ENCODE measurements around the gene RAD51B.

RAD51B gene

GRCh38 chr14:68628605-68629310 lies 809.2 kb downstream of the RAD51B start:
- TF ChIP-seq CTCF (IDR thresholded peaks at IDR 0.05), result no peak
- Histone ChIP-seq H3K27ac (no peak overlapping the region), H2AFZ (peak overlapping the region; percentile 60), H3K9me3 (ENCODE audit: control insufficient read depth, low read length) (no peaks in the 10 kb centered on the region), H3K36me3 (ENCODE audit: control insufficient read depth, insufficient read depth, low read length) (no peaks in the 10 kb centered on the region), H3K4me1 (peaks cover 26% of the 10 kb centered on the region), H3K9ac (no peak overlapping the region), H3K27me3 (ENCODE audit: control insufficient read depth, insufficient read depth, low read length) (no peaks in the 10 kb centered on the region), H3K4me2 (ENCODE audit: low read length) (no peak overlapping the region), H3K4me3 (ENCODE audit: low read depth, low read length) (no peak overlapping the region), H3K79me2 (no peaks in the 10 kb centered on the region)

- H3K79me2 ChIP-seq, result no peaks in the 10 kb centered on the region
- H3K4me1 ChIP-seq, result peaks cover 26% of the 10 kb centered on the region
- H3K9ac ChIP-seq, result no peak overlapping the region
- no peaks in the 10 kb centered on the region for H3K36me3 ChIP-seq (ENCODE audit: control insufficient read depth, insufficient read depth, low read length)
- no peak overlapping the region for H3K4me2 ChIP-seq (ENCODE audit: low read length)
- no peak for TF ChIP-seq CTCF (IDR thresholded peaks at IDR 0.05)
- no peaks in the 10 kb centered on the region for H3K9me3 ChIP-seq (ENCODE audit: control insufficient read depth, low read length)
- no peak overlapping the region for H3K4me3 ChIP-seq (ENCODE audit: low read depth, low read length)
- no peak overlapping the region for H3K27ac ChIP-seq
- H2AFZ ChIP-seq, result no peak overlapping the region
- H3K27me3 ChIP-seq (ENCODE audit: control insufficient read depth, insufficient read depth, low read length), result no peaks in the 10 kb centered on the region
Measured at GRCh38 chr14:68630081-68630571, 810.5 kb downstream of the RAD51B start.

GRCh38 chr14:68630611-68631393 lies 811.2 kb downstream of the RAD51B start:
- Histone ChIP-seq H3K9ac (no peak overlapping the region), H3K79me2 (no peaks in the 10 kb centered on the region), H3K9me3 (ENCODE audit: control insufficient read depth, low read length) (no peaks in the 10 kb centered on the region), H3K27ac (no peak overlapping the region), H3K4me1 (peaks cover 25% of the 10 kb centered on the region), H3K36me3 (ENCODE audit: control insufficient read depth, insufficient read depth, low read length) (no peaks in the 10 kb centered on the region), H3K27me3 (ENCODE audit: control insufficient read depth, insufficient read depth, low read length) (no peaks in the 10 kb centered on the region), H2AFZ (no peak overlapping the region), H3K4me2 (ENCODE audit: low read length) (no peak overlapping the region), H3K4me3 (ENCODE audit: low read depth, low read length) (no peak overlapping the region)
- no peak for TF ChIP-seq CTCF (IDR thresholded peaks at IDR 0.05)

GRCh38 chr14:68631394-68632053 lies 811.9 kb downstream of the RAD51B start:
- Histone ChIP-seq H2AFZ (no peak overlapping the region), H3K79me2 (no peaks in the 10 kb centered on the region), H3K36me3 (ENCODE audit: control insufficient read depth, insufficient read depth, low read length) (no peaks in the 10 kb centered on the region), H3K27me3 (ENCODE audit: control insufficient read depth, insufficient read depth, low read length) (no peaks in the 10 kb centered on the region), H3K9me3 (ENCODE audit: control insufficient read depth, low read length) (no peaks in the 10 kb centered on the region), H3K27ac (no peak overlapping the region), H3K9ac (no peak overlapping the region), H3K4me1 (peaks cover 19% of the 10 kb centered on the region), H3K4me3 (ENCODE audit: low read depth, low read length) (no peak overlapping the region), H3K4me2 (ENCODE audit: low read length) (no peak overlapping the region)
- TF ChIP-seq CTCF (IDR thresholded peaks at IDR 0.05), result no peak

All from parathyroid adenoma (tissue), 2 donors.